ENCODE measurements around the gene FGF14. TPM values are rescaled to one million over a fixed set of nuclear protein-coding genes. Genes with fewer than 3 reads are reported as not detected.
"Not testable (repeated sequence)": the region's sequence is repeated elsewhere in the genome, so short reads cannot be mapped to it uniquely, and the experiment has no call there.

FGF14 gene
- total RNA-seq, 1 donor = under 0.01 TPM

DNA sequence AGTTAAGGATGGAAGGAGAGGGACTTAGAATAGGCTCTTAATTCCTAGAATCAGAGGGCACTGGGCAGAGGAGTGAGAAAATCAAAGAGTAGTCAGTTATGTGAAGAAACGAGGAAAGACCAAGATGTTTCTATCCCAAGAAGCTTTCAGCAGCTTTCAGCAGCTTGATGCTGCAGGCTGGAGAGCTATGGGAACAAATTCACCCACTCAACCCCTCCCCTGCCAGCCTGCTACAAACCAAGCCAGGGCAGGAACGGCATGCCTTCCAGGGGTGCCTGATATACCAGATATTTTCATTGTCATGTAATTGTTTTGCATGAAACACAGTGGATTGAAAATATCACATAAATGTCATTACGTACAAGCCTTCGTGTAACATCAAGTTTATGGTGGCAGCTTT is 262.2 kb downstream of the FGF14 start:
- no peaks in the 10 kb centered on the region for H3K27me3 ChIP-seq (ENCODE audit: insufficient read depth, low read length)
- no peaks in the 10 kb centered on the region for H3K9me3 ChIP-seq (ENCODE audit: low read depth, low read length)
- H3K4me3 ChIP-seq (ENCODE audit: low read length) = no peak overlapping the region
- no peaks in the 10 kb centered on the region for H3K4me1 ChIP-seq (ENCODE audit: insufficient read depth, low read length)

GRCh38 chr13:102138635-102139190 is 263.1 kb downstream of the FGF14 start:
- Histone ChIP-seq H3K4me1 (ENCODE audit: insufficient read depth, low read length) (no peaks in the 10 kb centered on the region), H3K4me3 (ENCODE audit: low read length) (no peak overlapping the region), H3K9me3 (ENCODE audit: low read depth, low read length) (no peaks in the 10 kb centered on the region), H3K27me3 (ENCODE audit: insufficient read depth, low read length) (no peaks in the 10 kb centered on the region)

GRCh38 chr13:102137904-102138303 is 263.9 kb downstream of the FGF14 start:
- H3K4me1 ChIP-seq (ENCODE audit: insufficient read depth, low read length); H3K9me3 ChIP-seq (ENCODE audit: low read depth, low read length); H3K4me3 ChIP-seq (ENCODE audit: low read length); H3K27me3 ChIP-seq (ENCODE audit: insufficient read depth, low read length): not testable (repeated sequence)

- H3K9me3 ChIP-seq (ENCODE audit: low read depth, low read length) = no peaks in the 10 kb centered on the region
- H3K4me1 ChIP-seq (ENCODE audit: insufficient read depth, low read length) = no peaks in the 10 kb centered on the region
- H3K4me3 ChIP-seq (ENCODE audit: low read length) = no peak overlapping the region
- H3K27me3 ChIP-seq (ENCODE audit: insufficient read depth, low read length) = no peaks in the 10 kb centered on the region
Measured at GRCh38 chr13:102136735-102137296, 265.0 kb downstream of the FGF14 start.

DNA sequence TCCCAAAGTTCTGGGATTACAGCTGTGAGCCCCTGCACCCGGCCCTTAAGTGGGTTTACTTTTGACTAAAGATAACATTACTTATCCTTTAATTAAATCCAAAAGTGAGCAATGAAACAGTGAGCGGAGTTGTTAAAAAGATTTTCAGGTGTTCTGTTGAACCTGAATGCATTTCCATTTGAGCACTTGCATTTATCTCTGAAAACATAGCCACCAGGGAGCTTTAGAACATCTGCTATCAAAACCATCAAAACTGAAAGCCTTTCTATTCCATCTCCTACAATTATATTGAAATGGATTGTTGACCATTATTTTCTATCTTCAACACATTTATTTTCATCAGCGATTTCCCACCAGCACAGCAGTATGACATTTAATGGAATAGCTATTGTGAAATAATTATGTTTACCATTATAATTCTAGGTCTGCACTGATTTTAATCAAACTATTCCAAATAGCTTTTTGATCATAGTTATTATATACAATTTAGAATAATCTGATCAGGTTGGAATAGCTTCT is 269.0 kb downstream of the FGF14 start:
- Histone ChIP-seq H3K4me1 (ENCODE audit: insufficient read depth, low read length) (no peaks in the 10 kb centered on the region), H3K9me3 (ENCODE audit: low read depth, low read length) (no peaks in the 10 kb centered on the region), H3K27me3 (ENCODE audit: insufficient read depth, low read length) (no peaks in the 10 kb centered on the region), H3K4me3 (ENCODE audit: low read length) (no peak overlapping the region)

- Histone ChIP-seq H3K4me1 (ENCODE audit: insufficient read depth, low read length) (no peaks in the 10 kb centered on the region), H3K4me3 (ENCODE audit: low read length) (no peak overlapping the region), H3K27me3 (ENCODE audit: insufficient read depth, low read length) (no peaks in the 10 kb centered on the region), H3K9me3 (ENCODE audit: low read depth, low read length) (no peaks in the 10 kb centered on the region)
Measured at GRCh38 chr13:102131246-102131645, 270.6 kb downstream of the FGF14 start.

DNA sequence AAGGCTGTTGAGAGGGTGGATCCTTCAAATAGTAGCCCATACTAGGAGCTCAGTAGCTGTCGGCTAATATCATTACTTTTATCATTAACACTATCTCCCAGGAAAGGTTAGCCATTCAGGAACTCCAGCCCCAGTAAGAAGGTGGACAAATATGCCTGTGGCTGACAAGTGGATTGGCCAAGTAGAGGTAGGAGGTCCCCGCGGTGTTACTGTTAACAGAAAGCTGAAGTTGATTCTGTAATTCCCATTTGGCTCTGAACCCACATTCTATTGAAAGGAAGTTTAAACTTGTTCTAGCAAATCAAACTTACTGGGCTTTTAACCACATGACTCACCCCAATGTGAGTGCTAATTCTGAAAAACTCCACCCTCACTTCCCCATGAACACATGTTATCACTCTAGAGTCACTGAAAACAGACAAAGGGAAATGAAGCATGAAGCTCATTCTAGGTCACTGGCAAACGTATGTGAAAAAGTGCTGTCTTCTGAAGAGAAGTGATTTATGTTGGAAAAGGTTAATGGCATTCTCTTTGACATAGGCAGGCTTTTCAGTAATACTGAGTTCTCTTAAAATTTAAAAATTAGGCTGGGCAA is 273.5 kb downstream of the FGF14 start:
- Histone ChIP-seq H3K9me3 (ENCODE audit: low read depth, low read length) (no peaks in the 10 kb centered on the region), H3K4me1 (ENCODE audit: insufficient read depth, low read length) (no peaks in the 10 kb centered on the region), H3K4me3 (ENCODE audit: low read length) (no peak overlapping the region), H3K27me3 (ENCODE audit: insufficient read depth, low read length) (no peaks in the 10 kb centered on the region)

DNA sequence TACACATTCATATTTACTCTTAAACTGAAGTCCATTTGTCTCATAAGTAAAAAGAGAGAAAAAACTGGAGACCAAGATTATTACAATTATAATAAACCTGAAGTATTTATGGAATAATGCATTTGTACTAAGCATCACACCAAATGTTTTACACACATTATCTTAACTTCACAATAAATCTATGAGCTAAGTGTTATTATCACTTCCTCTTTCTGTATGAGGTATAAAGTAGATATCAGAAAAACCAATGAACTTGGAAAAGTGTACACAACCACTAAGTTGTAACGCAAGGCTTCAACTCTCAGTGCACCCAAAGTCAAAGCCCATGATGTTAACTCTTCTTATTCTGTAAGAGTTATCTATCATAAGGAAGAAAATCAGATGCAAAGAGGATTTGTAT is 274.7 kb downstream of the FGF14 start:
- no peaks in the 10 kb centered on the region for H3K4me1 ChIP-seq (ENCODE audit: insufficient read depth, low read length)
- H3K27me3 ChIP-seq (ENCODE audit: insufficient read depth, low read length) = no peaks in the 10 kb centered on the region
- peaks cover under 1% of the 10 kb centered on the region for H3K9me3 ChIP-seq (ENCODE audit: low read depth, low read length)
- no peak overlapping the region for H3K4me3 ChIP-seq (ENCODE audit: low read length)

DNA sequence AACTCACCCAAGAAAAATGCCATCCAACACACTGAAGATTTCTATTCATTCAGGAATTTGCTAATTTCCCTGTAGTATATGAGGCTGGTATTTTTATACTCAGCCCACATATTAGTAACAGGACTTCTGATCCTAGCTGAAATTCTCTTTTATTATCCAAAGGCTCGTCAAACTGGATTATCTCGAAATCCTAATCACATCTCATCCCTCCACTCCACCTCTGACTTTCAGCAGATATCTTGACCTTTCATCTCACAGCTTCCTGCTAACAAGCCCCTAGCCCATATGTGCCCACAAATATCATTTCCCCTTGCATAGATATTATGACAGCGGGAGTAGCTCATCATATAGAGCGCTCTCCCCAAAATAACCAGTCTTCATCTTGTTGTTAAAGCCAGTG is 279.7 kb downstream of the FGF14 start:
- H3K27me3 ChIP-seq (ENCODE audit: insufficient read depth, low read length) = no peaks in the 10 kb centered on the region
- H3K9me3 ChIP-seq (ENCODE audit: low read depth, low read length) = peaks cover 4% of the 10 kb centered on the region
- H3K4me3 ChIP-seq (ENCODE audit: low read length) = no peak overlapping the region
- H3K4me1 ChIP-seq (ENCODE audit: insufficient read depth, low read length) = no peaks in the 10 kb centered on the region

GRCh38 chr13:102117175-102117831 is 284.5 kb downstream of the FGF14 start:
- Histone ChIP-seq H3K9me3 (ENCODE audit: low read depth, low read length) (peaks cover 4% of the 10 kb centered on the region), H3K4me3 (ENCODE audit: low read length) (no peak overlapping the region), H3K4me1 (ENCODE audit: insufficient read depth, low read length) (no peaks in the 10 kb centered on the region), H3K27me3 (ENCODE audit: insufficient read depth, low read length) (no peaks in the 10 kb centered on the region)

- Histone ChIP-seq H3K4me1 (ENCODE audit: insufficient read depth, low read length) (no peaks in the 10 kb centered on the region), H3K27me3 (ENCODE audit: insufficient read depth, low read length) (no peaks in the 10 kb centered on the region), H3K4me3 (ENCODE audit: low read length) (no peak overlapping the region), H3K9me3 (ENCODE audit: low read depth, low read length) (no peaks in the 10 kb centered on the region)
Measured at GRCh38 chr13:102103469-102103868, 298.4 kb downstream of the FGF14 start.

DNA sequence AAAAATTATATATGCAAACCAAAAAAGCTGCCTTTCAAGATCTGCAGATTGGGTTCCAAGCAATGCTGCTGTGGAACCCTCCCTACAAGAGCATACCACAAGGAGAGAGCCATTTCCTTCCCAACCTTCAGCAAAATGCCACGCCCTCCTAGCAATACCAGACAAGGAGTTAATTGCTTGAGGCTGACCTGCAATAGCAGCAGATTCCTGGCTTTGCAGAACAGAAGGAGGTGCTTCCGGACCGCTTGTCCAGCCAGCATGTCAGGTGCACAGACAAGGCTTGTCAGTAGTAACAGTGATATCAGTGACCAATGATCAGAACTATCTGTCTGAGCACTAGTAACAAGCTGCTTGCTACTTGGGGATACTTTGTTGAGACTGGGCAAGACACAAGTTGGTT is 301.6 kb downstream of the FGF14 start:
- H3K4me3 ChIP-seq (ENCODE audit: low read length) = no peak overlapping the region
- no peaks in the 10 kb centered on the region for H3K27me3 ChIP-seq (ENCODE audit: insufficient read depth, low read length)
- no peaks in the 10 kb centered on the region for H3K9me3 ChIP-seq (ENCODE audit: low read depth, low read length)
- H3K4me1 ChIP-seq (ENCODE audit: insufficient read depth, low read length) = no peaks in the 10 kb centered on the region

DNA sequence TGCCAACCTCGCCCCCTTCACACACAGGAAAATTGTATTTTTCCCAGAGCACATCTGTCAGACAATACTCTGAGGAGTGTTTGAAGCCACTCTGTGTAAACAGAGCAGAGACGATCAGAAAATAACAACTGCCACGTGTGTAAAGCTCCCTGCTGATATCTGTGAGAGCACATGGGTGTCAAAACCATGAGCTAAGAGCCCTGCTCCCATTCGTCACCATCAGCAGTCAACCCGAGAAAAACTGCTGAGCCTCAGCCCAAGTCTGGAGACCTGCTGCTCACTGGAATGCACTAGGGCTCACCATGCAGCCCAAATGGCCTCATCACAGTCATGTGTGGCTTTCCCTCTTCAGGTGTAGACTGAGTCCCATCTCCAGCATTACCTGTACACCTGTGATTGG is 304.1 kb downstream of the FGF14 start:
- Histone ChIP-seq H3K4me1 (ENCODE audit: insufficient read depth, low read length) (no peaks in the 10 kb centered on the region), H3K27me3 (ENCODE audit: insufficient read depth, low read length) (no peaks in the 10 kb centered on the region), H3K4me3 (ENCODE audit: low read length) (no peak overlapping the region), H3K9me3 (ENCODE audit: low read depth, low read length) (no peaks in the 10 kb centered on the region)

GRCh38 chr13:102093288-102093687 is 308.6 kb downstream of the FGF14 start:
- not testable (repeated sequence) for H3K4me1 ChIP-seq (ENCODE audit: insufficient read depth, low read length); H3K9me3 ChIP-seq (ENCODE audit: low read depth, low read length); H3K27me3 ChIP-seq (ENCODE audit: insufficient read depth, low read length); H3K4me3 ChIP-seq (ENCODE audit: low read length)

DNA sequence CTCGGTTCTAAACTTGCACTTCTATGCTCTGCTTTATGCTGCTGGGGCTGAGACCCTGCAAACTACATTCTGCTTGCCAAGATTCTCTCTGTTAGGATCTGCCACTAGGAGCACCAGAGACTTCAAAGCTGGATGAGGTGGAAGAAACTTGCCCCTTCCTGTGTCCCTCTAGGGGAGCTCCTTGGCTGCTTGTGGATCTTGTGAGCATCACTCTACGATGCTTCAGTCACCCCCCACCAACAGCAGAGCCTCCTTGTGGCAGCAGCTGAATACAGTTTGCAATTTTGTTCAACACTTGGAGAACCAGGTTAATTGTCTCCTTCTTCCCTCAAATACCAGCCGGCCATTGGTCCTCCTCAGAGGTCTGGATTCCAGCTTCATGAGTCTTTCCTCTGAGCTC is 310.6 kb downstream of the FGF14 start:
- no peak overlapping the region for H3K4me3 ChIP-seq (ENCODE audit: low read length)
- no peaks in the 10 kb centered on the region for H3K9me3 ChIP-seq (ENCODE audit: low read depth, low read length)
- H3K27me3 ChIP-seq (ENCODE audit: insufficient read depth, low read length) = no peaks in the 10 kb centered on the region
- no peaks in the 10 kb centered on the region for H3K4me1 ChIP-seq (ENCODE audit: insufficient read depth, low read length)

All from mononuclear cell (primary cell).